Loucy (cell line): Measurements from ENCODE around the gene SHCBP1L.

Experiments
- H2AFZ ChIP-seq: fragments of 200-600 bp; sonication (generic); 2 replicates; pipeline ENCODE4 v1.6.0; 2016; ENCODE audit warnings: antibody characterized with exemption, mild to moderate bottlenecking, low read length, moderate library complexity
- H3F3A ChIP-seq: fragments of 200-600 bp; 2 replicates; pipeline ENCODE4 v1.6.0; 2016; ENCODE audit warnings: antibody characterized with exemption, low read depth, mild to moderate bottlenecking
- H3K27me3 ChIP-seq: fragments of 200-600 bp; sonication (generic); 2 replicates; pipeline ENCODE4 v1.6.1; 2014; ENCODE audit warnings: low read length, mild to moderate bottlenecking; ENCODE audit not compliant: insufficient read depth, poor library complexity, severe bottlenecking
- H3K36me3 ChIP-seq: fragments of 200-600 bp; sonication (generic); 2 replicates; pipeline ENCODE4 v1.6.1; 2016; ENCODE audit warnings: low read length; ENCODE audit not compliant: insufficient read depth
- H3K4me1 ChIP-seq: fragments of 200-600 bp; sonication (generic); 2 replicates; pipeline ENCODE4 v1.5.1; 2014; ENCODE audit warnings: low read length, mild to moderate bottlenecking; ENCODE audit not compliant: insufficient read depth, poor library complexity, severe bottlenecking
- H3K4me2 ChIP-seq: fragments of 200-600 bp; sonication (generic); 2 replicates; pipeline ENCODE4 v1.6.0; 2014; ENCODE audit warnings: antibody characterized with exemption, low read length, low read depth, mild to moderate bottlenecking; ENCODE audit not compliant: poor library complexity, severe bottlenecking
- H3K4me3 ChIP-seq: fragments of 200-600 bp; sonication (generic); 2 replicates; pipeline ENCODE4 v1.5.1; 2014; ENCODE audit warnings: low read length, mild to moderate bottlenecking, mixed read lengths; ENCODE audit not compliant: poor library complexity, severe bottlenecking
- H3K79me2 ChIP-seq: fragments of 200-600 bp; sonication (generic); 2 replicates; pipeline ENCODE4 v1.6.1; 2014; ENCODE audit warnings: low read length; ENCODE audit not compliant: insufficient read depth
- H3K9ac ChIP-seq: fragments of 200-600 bp; sonication (generic); 2 replicates; pipeline ENCODE4 v1.6.0; 2014; ENCODE audit warnings: mild to moderate bottlenecking, low read depth, low read length, moderate library complexity; ENCODE audit not compliant: poor library complexity, severe bottlenecking
- H3K9me2 ChIP-seq: fragments of 200-600 bp; sonication (generic); replicated peaks from 2 replicates; pipeline ENCODE4 v1.6.1; 2016; ENCODE audit warnings: low read depth, low read length, mixed read lengths
- H3K9me3 ChIP-seq: fragments of 200-600 bp; sonication (generic); 2 replicates; pipeline ENCODE4 v1.6.1; 2014; ENCODE audit warnings: mild to moderate bottlenecking, antibody characterized with exemption, low read length, low read depth; ENCODE audit not compliant: insufficient read depth
- H4K20me1 ChIP-seq: fragments of 200-600 bp; sonication (generic); 2 replicates; pipeline ENCODE4 v1.6.0; 2014; ENCODE audit warnings: antibody characterized with exemption, low read length, mild to moderate bottlenecking; ENCODE audit not compliant: insufficient read depth, poor library complexity, severe bottlenecking
- EZH2phosphoT487 ChIP-seq: fragments of 200-600 bp; IDR thresholded peaks from 2 replicates; pipeline ENCODE4 v1.6.1; 2018; ENCODE audit warnings: antibody characterized with exemption, mild to moderate bottlenecking, moderate library complexity, borderline replicate concordance
- TF ChIP-seq, protein P1 (sequence below): fragments of 200-600 bp; sonication (generic); conservative IDR thresholded peaks from 2 replicates; pipeline ENCODE4 v1.5.1; 2014; ENCODE audit warnings: mild to moderate bottlenecking, antibody characterized with exemption, low read length

Gene SHCBP1L

DNA sequence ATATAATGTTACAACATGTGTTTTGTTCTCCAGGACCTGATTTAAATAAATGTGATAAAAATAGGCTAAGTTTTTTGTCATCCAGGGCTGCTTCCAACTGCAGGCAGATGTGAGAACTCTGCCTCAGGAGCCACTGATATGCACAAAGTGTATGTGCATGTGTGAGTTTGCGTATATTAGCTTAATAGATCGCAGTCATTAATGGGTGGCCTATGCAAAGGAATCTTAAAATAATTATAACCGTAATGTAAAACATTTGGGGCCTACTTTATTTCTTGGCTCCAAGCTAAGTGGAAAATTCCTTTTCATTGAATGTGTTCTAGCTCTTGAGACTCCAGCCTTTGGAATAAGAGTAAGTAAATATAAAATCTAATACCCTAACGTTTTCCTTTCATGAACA lies 97.1 kb downstream of the SHCBP1L start:
- Histone ChIP-seq H3K4me3 (no peak overlapping the region), H2AFZ (no peak overlapping the region), H3K4me2 (no peak overlapping the region), H4K20me1 (peaks cover 87% of the 10 kb centered on the region), H3K36me3 (peaks cover 100% of the 10 kb centered on the region), H3K79me2 (peaks cover 73% of the 10 kb centered on the region), H3F3A (no peaks in the 10 kb centered on the region), H3K9ac (no peak overlapping the region), H3K27me3 (no peaks in the 10 kb centered on the region), H3K9me2 (no peaks in the 10 kb centered on the region), H3K9me3 (no peaks in the 10 kb centered on the region), H3K4me1 (peaks cover 5% of the 10 kb centered on the region)
- TF ChIP-seq, protein P1, sequence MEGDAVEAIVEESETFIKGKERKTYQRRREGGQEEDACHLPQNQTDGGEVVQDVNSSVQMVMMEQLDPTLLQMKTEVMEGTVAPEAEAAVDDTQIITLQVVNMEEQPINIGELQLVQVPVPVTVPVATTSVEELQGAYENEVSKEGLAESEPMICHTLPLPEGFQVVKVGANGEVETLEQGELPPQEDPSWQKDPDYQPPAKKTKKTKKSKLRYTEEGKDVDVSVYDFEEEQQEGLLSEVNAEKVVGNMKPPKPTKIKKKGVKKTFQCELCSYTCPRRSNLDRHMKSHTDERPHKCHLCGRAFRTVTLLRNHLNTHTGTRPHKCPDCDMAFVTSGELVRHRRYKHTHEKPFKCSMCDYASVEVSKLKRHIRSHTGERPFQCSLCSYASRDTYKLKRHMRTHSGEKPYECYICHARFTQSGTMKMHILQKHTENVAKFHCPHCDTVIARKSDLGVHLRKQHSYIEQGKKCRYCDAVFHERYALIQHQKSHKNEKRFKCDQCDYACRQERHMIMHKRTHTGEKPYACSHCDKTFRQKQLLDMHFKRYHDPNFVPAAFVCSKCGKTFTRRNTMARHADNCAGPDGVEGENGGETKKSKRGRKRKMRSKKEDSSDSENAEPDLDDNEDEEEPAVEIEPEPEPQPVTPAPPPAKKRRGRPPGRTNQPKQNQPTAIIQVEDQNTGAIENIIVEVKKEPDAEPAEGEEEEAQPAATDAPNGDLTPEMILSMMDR: no peak

GRCh38 chr1:182851825-182852224 lies 101.1 kb downstream of the SHCBP1L start:
- H3K4me1 ChIP-seq: peaks cover 29% of the 10 kb centered on the region
- peaks cover 96% of the 10 kb centered on the region for H3K79me2 ChIP-seq
- H3K36me3 ChIP-seq: peaks cover 100% of the 10 kb centered on the region
- TF ChIP-seq, protein P1: no peak
- no peak for TF ChIP-seq EZH2phosphoT487
- H4K20me1 ChIP-seq: peaks cover 98% of the 10 kb centered on the region
- H3K9me2 ChIP-seq: no peaks in the 10 kb centered on the region
- no peaks in the 10 kb centered on the region for H3F3A ChIP-seq
- no peaks in the 10 kb centered on the region for H3K9me3 ChIP-seq
- H3K4me3 ChIP-seq: no peak overlapping the region
- no peak overlapping the region for H3K4me2 ChIP-seq
- H3K9ac ChIP-seq: no peak overlapping the region
- no peak overlapping the region for H2AFZ ChIP-seq
- H3K27me3 ChIP-seq: no peaks in the 10 kb centered on the region

DNA sequence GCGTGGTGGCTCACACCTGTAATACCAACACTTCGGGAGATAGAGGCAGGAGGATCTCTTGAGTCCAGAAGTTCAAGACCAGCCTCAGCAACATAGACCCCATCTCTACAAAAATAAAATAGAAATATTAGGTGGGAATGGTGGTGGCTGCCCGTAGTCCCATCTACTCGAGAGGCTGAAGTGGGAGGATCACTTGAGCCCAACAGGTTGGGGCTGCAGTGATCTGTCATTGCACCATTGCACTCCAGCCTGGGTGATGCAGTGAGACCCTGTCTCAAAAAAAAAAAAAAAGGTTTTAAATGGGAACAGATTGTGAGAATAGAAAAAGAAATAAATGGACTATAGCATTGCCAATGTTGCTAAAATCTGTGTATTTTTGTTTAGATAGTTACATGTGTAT lies 102.6 kb downstream of the SHCBP1L start:
- Histone ChIP-seq H4K20me1 (peaks cover 100% of the 10 kb centered on the region), H3F3A (no peaks in the 10 kb centered on the region), H3K4me2 (peak overlapping the region; percentile 32), H3K9me3 (no peaks in the 10 kb centered on the region), H3K36me3 (peaks cover 100% of the 10 kb centered on the region), H3K4me3 (no peak overlapping the region), H3K27me3 (no peaks in the 10 kb centered on the region), H3K79me2 (peaks cover 100% of the 10 kb centered on the region), H3K9ac (no peak overlapping the region), H3K4me1 (peaks cover 43% of the 10 kb centered on the region), H2AFZ (no peak overlapping the region), H3K9me2 (no peaks in the 10 kb centered on the region)
- no peak for TF ChIP-seq EZH2phosphoT487
- TF ChIP-seq, protein P1: no peak
